Bronchial epithelial cell (primary cell): ENCODE measurements around the gene FOXN3. TPM values are rescaled to one million over a fixed set of nuclear protein-coding genes. Genes with fewer than 3 reads are reported as not detected.
A peak's percentile ranks its signal among the peaks of the same experiment; 100 is the strongest.

Source experiments
- DNase-seq: peaks from one replicate; pipeline ENCODE4 v3.0.0-alpha.2; 2010; ENCODE audit warnings: low read depth
- FAIRE-seq: peaks from 2 replicates; lab custom pipeline; 2011; peaks lifted over from hg19 to GRCh38; lab: Jason Lieb, UNC
- H3K27me3 ChIP-seq: 2 replicates; pipeline ENCODE4 v1.5.1; 2011; ENCODE audit warnings: low read length; ENCODE audit not compliant: control insufficient read depth, insufficient read depth
- H3K36me3 ChIP-seq: 2 replicates; pipeline ENCODE4 v1.5.1; 2011; ENCODE audit warnings: low read length; ENCODE audit not compliant: control insufficient read depth, insufficient read depth
- H3K4me3 ChIP-seq: 2 replicates; pipeline ENCODE4 v1.5.1; 2011; ENCODE audit warnings: mild to moderate bottlenecking, low read depth, low read length, control low read depth
- total RNA-seq: library from RNA; depleted of rRNA; stranded (reverse); fragments of >200 nt; gene quantifications from 2 replicates; pipeline ENCODE4 v1.2.1, GENCODE V29; 2014
- TF ChIP-seq, protein P1 (sequence below): IDR thresholded peaks from 2 replicates; pipeline ENCODE4 v1.5.1; 2011; ENCODE audit warnings: mild to moderate bottlenecking, moderate library complexity, low read length, control low read depth, inconsistent platforms; ENCODE audit not compliant: insufficient read depth, severe bottlenecking

The FOXN3 gene
- total RNA-seq, 1 donor from 2014 or later = 5.8 TPM

DNA sequence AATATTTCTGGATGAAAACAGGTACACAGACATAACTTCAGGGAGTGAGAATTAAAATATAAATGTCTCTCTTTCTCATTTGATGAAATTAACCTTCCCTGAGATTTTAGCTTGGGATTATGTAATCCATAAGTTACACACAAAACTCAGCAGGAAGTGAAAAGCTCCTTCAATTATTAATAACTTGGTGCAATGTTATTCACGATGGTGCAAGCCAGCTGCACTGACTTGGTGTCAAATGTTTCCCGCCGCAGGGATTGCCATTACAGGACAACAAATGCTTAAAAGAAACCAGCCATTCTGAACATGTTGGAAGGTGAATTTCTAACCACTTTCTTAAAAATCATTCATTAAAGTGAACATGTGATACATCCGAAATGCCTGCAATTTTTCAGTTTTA, 250.4 kb downstream of the FOXN3 start:
- DNase-seq (no peak), FAIRE-seq (no peak)
- Histone ChIP-seq H3K36me3 (no peaks in the 10 kb centered on the region), H3K4me3 (no peak overlapping the region), H3K27me3 (no peaks in the 10 kb centered on the region)
- TF ChIP-seq, protein P1, sequence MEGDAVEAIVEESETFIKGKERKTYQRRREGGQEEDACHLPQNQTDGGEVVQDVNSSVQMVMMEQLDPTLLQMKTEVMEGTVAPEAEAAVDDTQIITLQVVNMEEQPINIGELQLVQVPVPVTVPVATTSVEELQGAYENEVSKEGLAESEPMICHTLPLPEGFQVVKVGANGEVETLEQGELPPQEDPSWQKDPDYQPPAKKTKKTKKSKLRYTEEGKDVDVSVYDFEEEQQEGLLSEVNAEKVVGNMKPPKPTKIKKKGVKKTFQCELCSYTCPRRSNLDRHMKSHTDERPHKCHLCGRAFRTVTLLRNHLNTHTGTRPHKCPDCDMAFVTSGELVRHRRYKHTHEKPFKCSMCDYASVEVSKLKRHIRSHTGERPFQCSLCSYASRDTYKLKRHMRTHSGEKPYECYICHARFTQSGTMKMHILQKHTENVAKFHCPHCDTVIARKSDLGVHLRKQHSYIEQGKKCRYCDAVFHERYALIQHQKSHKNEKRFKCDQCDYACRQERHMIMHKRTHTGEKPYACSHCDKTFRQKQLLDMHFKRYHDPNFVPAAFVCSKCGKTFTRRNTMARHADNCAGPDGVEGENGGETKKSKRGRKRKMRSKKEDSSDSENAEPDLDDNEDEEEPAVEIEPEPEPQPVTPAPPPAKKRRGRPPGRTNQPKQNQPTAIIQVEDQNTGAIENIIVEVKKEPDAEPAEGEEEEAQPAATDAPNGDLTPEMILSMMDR = no peak

- no peaks in the 10 kb centered on the region for H3K27me3 ChIP-seq
- H3K4me3 ChIP-seq = no peak overlapping the region
- FAIRE-seq (peak; percentile 40), DNase-seq (no peak)
- H3K36me3 ChIP-seq = no peaks in the 10 kb centered on the region
- TF ChIP-seq, protein P1 = no peak
Observed at GRCh38 chr14:89165189-89166181, 251.5 kb downstream of the FOXN3 start.

DNA sequence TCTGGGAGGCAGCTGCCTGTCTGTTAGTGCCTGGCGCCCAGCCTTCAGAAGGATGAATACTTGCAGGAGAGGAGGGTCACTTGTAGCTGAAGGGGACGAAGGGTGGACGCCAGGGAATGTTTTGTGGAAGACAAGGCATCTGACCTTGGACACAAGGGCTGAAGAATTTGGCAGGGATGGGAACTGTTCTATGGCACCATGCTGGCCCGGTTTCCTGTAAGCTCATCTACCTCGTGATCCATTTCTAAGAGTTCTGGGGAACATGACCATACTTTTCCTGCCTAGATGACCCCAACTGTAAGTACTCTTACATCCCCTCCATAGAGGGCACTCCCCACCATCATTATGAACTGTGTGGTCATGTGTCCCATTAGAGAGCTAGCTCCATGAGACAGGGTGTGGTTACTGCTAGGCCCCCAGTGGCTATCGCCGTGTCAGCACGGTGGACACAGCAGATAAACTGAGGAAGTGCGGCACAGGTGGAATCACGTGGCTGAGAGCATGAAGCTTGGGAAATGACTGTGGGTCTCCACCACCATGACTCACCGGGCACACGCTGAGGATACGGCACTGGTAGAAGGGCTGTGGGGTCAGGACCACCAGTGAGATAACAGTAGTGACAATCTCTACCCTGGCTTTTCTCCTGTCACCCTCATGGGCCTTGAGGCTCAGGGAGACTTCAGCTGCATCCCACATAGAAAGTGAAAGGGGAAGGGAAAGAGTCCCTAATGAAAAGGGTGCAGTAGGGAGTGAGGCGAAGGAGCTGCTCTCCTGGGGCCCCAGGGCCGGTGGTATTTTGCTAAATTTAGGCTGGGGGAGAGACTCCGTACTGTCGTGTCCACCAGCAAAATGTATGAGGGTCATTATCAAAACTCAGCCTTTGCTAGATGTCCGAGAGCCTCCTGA, 252.6 kb downstream of the FOXN3 start:
- Histone ChIP-seq H3K4me3 (no peak overlapping the region), H3K27me3 (no peaks in the 10 kb centered on the region), H3K36me3 (no peaks in the 10 kb centered on the region)
- DNase-seq (no peak), FAIRE-seq (no peak)
- TF ChIP-seq, protein P1 = no peak

GRCh38 chr14:89163031-89163636, 253.9 kb downstream of the FOXN3 start:
- TF ChIP-seq, protein P1 = no peak
- Histone ChIP-seq H3K27me3 (no peaks in the 10 kb centered on the region), H3K4me3 (no peak overlapping the region), H3K36me3 (no peaks in the 10 kb centered on the region)
- FAIRE-seq (no peak), DNase-seq (no peak)

GRCh38 chr14:89162586-89162985, 254.4 kb downstream of the FOXN3 start:
- H3K27me3 ChIP-seq = no peaks in the 10 kb centered on the region

More at GRCh38 chr14:89162586-89162985, 254.4 kb downstream of the FOXN3 start:
- TF ChIP-seq, protein P1 = no peak
- H3K36me3 ChIP-seq = no peaks in the 10 kb centered on the region
- H3K4me3 ChIP-seq = no peak overlapping the region
- DNase-seq (no peak), FAIRE-seq (no peak)
